NB4 (cell line): ENCODE results near the gene CACTIN.

Source experiments
- CTCF ChIP-seq: IDR thresholded peaks from one replicate; pipeline ENCODE4 v1.5.1; 2012; ENCODE audit warnings: low read depth, low read length
- POLR2A ChIP-seq: IDR thresholded peaks from 2 replicates; pipeline ENCODE4 v1.6.1; 2011; ENCODE audit warnings: mild to moderate bottlenecking; ENCODE audit not compliant: insufficient read length; ENCODE audit errors: extremely low read depth
- TF ChIP-seq, protein P1 (sequence below): IDR thresholded peaks from 2 replicates; pipeline ENCODE4 v1.6.1; 2011; ENCODE audit warnings: low read depth, low read length

- TF ChIP-seq CTCF, result no peak
- TF ChIP-seq POLR2A, result no peak
- TF ChIP-seq, protein P1, sequence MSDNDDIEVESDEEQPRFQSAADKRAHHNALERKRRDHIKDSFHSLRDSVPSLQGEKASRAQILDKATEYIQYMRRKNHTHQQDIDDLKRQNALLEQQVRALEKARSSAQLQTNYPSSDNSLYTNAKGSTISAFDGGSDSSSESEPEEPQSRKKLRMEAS, result no peak
These were observed 11.0 kb downstream of the CACTIN start for GRCh38 chr19:3615524-3616135.
